GM12891 (cell line): ENCODE results near the gene ADAMTSL1. TPM values are rescaled to one million over a fixed set of nuclear protein-coding genes. Genes with fewer than 3 reads are reported as not detected.

Experiments used
- DNase-seq: peaks from one replicate; pipeline ENCODE4 v3.0.0; 2011; ENCODE audit warnings: low spot score; ENCODE audit not compliant: insufficient read length
- FAIRE-seq: peaks from 2 replicates; lab custom pipeline; 2011; peaks lifted over from hg19 to GRCh38; lab: Jason Lieb, UNC
- PAX5 ChIP-seq: IDR thresholded peaks from 2 replicates; pipeline ENCODE4 v1.6.1; 2011; ENCODE audit warnings: low read length, moderate library complexity, mild to moderate bottlenecking; ENCODE audit not compliant: insufficient read depth, severe bottlenecking
- POLR2A ChIP-seq: IDR thresholded peaks from 2 replicates; pipeline ENCODE4 v1.6.1; 2011; ENCODE audit warnings: low read depth, low read length, control low read depth
- POLR2AphosphoS5 ChIP-seq: IDR thresholded peaks from 2 replicates; pipeline ENCODE4 v1.6.1; 2011; ENCODE audit warnings: low read depth, low read length, control low read depth
- POU2F2 ChIP-seq: IDR thresholded peaks from 2 replicates; pipeline ENCODE4 v1.6.1; 2011; ENCODE audit warnings: low read depth, mild to moderate bottlenecking, control low read depth, low read length, moderate library complexity
- SPI1 ChIP-seq: IDR thresholded peaks from 2 replicates; pipeline ENCODE4 v1.6.1; 2011; ENCODE audit warnings: low read depth, low read length, control low read depth
- TAF1 ChIP-seq: IDR thresholded peaks from 2 replicates; pipeline ENCODE4 v1.6.1; 2011; ENCODE audit warnings: low read depth, low read length, control low read depth
- polyA plus RNA-seq: library from polyadenylated mRNA; unstranded; fragments of >200 nt; gene quantifications from one replicate; pipeline ENCODE4 v1.2.1, GENCODE V29; 2012; ENCODE audit warnings: low read depth, missing spikeins, inconsistent platforms; ENCODE audit not compliant: missing spikeins

Gene ADAMTSL1, protein sequence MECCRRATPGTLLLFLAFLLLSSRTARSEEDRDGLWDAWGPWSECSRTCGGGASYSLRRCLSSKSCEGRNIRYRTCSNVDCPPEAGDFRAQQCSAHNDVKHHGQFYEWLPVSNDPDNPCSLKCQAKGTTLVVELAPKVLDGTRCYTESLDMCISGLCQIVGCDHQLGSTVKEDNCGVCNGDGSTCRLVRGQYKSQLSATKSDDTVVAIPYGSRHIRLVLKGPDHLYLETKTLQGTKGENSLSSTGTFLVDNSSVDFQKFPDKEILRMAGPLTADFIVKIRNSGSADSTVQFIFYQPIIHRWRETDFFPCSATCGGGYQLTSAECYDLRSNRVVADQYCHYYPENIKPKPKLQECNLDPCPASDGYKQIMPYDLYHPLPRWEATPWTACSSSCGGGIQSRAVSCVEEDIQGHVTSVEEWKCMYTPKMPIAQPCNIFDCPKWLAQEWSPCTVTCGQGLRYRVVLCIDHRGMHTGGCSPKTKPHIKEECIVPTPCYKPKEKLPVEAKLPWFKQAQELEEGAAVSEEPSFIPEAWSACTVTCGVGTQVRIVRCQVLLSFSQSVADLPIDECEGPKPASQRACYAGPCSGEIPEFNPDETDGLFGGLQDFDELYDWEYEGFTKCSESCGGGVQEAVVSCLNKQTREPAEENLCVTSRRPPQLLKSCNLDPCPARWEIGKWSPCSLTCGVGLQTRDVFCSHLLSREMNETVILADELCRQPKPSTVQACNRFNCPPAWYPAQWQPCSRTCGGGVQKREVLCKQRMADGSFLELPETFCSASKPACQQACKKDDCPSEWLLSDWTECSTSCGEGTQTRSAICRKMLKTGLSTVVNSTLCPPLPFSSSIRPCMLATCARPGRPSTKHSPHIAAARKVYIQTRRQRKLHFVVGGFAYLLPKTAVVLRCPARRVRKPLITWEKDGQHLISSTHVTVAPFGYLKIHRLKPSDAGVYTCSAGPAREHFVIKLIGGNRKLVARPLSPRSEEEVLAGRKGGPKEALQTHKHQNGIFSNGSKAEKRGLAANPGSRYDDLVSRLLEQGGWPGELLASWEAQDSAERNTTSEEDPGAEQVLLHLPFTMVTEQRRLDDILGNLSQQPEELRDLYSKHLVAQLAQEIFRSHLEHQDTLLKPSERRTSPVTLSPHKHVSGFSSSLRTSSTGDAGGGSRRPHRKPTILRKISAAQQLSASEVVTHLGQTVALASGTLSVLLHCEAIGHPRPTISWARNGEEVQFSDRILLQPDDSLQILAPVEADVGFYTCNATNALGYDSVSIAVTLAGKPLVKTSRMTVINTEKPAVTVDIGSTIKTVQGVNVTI (N-terminal part only)
- 0.03 TPM for polyA plus RNA-seq

DNA sequence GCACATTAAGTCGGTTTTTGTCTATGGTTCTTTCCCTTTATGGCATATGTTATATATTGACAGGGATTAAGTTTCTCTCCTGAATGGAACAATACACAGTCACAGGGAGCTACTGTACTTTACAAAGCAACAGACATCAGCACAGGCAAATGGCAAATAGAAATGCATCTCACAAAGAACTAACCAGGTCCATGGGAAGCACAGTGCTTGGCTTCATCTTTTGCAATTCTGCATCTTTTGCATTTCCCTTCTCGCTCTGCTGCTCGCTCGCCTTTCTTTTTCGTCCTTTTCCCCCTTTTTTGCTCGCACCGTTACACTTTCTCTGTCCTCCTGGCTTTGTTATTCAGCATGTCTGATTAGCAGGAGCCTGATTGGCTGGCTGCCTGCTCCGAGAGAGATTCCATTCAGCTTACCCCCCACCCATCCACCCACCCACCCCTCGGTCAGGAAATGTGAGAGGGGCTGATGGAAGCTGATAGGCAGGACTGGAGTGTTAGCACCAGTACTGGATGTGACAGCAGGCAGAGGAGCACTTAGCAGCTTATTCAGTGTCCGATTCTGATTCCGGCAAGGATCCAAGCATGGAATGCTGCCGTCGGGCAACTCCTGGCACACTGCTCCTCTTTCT is at the start of gene ADAMTSL1:
ADAMTSL1 (plus strand) TSS at position 502 of the 628 bp plus-strand sequence; CDS start at position 582, 80 bp downstream.
- DNase-seq (no peak), FAIRE-seq (no peak)
- TF ChIP-seq SPI1, result no peak
- TF ChIP-seq POLR2A, result no peak

DNA sequence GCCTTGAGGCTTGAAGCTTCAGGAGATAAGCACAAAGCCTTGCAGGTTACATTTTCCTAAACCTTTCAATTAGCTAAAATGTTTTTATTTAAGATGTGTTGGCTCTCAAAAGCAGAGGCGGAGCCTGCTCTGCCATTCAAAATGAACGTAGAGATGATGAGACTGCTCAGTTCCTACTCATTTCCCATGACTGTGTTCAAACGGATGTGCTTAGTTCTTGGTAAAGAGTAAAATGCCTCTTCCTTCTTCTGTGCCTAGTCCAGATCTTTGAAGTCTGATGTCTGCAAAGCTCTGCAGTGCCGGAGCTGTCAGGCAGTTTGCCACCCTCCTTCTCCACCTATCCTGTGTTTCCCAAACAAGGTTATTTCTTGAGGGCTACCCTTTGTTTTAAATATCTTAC is 46.3 kb upstream of the ADAMTSL1 start:
- FAIRE-seq (no peak), DNase-seq (no peak)
- no peak for TF ChIP-seq POLR2A
- no peak for TF ChIP-seq TAF1
- no peak for TF ChIP-seq POLR2AphosphoS5
- no peak for TF ChIP-seq SPI1
- TF ChIP-seq POU2F2, result no peak
- TF ChIP-seq PAX5, result no peak

DNA sequence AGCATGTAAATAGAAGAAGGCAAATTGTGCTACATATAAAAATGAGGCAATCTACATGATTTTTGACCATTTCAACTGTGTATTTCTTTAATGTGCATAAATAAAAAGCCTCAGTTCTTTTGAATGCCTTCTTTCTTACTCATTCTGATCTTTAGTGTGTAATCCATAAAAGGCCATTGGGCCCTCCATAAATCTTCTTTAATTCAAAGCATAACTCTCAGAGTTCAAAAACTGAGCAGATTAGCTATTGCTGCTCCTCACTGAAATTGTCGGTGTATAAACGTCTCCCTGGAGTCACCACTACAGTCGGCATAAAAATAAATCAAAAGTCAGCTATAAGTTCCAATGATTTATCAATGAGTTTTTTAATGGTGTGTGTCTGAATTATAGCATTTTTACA is 45.3 kb upstream of the ADAMTSL1 start:
- TF ChIP-seq SPI1 (no peak), POLR2A (no peak), POU2F2 (no peak), TAF1 (no peak), PAX5 (no peak), POLR2AphosphoS5 (no peak)

DNA sequence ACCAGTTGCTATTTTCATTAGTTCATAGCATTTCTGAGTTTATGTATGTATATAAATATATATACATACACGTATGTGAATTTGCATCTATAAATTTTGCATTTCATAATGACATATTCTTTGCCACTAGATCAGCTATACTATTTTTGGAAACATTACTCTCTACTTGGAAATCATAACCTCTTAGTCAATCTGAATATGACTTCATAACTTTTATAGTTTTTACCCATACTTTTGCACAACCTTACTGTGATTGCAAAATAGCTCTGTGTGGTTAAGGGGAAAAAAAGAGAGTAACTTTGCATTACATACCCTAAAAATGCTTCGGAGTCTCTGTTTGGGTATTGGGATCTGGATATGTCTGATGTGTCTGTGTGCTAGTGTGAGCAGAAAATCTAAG is 44.9 kb upstream of the ADAMTSL1 start:
- TF ChIP-seq TAF1 (no peak), POLR2A (no peak), SPI1 (no peak), POLR2AphosphoS5 (no peak), POU2F2 (no peak), PAX5 (no peak)
- FAIRE-seq (no peak), DNase-seq (no peak)

More for the DNA sequence above, 45.3 kb upstream of the ADAMTSL1 start:
- FAIRE-seq, result no peak
- DNase-seq, result no peak

DNA sequence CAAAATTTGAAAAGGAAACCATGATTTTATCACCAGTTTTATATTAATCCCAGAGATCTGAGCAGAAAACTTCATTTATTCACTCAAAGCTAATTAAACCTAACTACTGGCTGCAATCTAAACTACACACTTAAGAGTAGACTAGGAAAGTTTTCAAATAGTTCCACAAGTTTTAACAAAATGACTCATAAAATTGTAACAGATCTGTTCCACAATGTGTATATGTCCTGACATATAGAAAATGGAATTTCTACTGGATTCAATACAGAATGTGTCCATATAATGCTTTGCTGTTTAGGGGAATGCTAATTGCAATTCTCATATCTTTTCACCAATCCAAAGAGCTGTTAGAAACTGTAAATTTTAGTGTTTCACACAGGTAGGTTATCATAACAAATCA is 40.3 kb upstream of the ADAMTSL1 start:
- no peak for DNase-seq
- TF ChIP-seq PAX5, result no peak
- no peak for TF ChIP-seq TAF1
- no peak for TF ChIP-seq POU2F2
- no peak for TF ChIP-seq POLR2AphosphoS5
- no peak for TF ChIP-seq SPI1
- TF ChIP-seq POLR2A, result no peak
- FAIRE-seq, result no peak

DNA sequence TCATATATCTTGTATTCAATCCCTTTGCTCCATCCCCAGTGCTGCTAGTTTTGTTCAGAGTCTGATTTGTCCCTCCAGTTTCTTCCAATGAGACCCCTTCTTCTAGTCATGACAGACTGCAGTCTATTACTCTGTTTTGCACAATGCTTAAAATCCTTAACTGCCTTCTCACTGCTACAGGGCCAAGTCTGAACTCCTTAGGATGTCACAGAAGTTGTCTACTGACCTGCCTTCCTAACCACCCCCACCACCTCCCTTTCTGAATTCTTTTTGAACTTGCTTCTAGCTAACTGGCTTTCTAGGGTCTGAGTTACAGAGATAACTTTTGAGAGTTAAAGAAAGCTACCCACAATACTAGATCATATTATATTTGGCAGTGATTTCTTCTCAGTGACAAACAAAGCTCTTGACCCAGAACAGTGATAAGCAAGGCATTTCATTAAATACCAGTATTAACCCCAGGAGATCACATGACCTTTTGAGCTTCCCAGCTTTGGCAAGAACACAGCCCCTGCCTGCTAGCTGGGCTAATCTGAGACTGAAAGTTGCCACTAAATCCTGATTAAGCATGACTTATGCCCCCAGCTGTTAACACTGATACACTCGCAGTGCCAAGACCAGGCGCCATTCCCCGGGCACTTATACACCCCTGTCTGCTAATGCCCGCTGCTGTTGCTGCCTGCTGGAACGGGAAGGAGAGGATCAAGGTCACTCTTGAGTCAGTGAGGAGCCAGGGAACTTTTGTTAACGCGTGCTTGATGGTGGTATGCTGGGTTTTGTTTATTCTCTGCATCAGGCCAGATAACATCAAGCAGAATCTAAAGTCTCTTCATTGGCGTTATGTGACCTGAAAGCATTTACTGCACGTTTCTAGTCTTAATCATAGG is 36.4 kb upstream of the ADAMTSL1 start:
- no peak for FAIRE-seq
- DNase-seq, result no peak
- TF ChIP-seq POU2F2, result no peak
- TF ChIP-seq POLR2A, result no peak
- TF ChIP-seq PAX5, result no peak
- TF ChIP-seq SPI1, result no peak
- TF ChIP-seq POLR2AphosphoS5, result no peak
- no peak for TF ChIP-seq TAF1

DNA sequence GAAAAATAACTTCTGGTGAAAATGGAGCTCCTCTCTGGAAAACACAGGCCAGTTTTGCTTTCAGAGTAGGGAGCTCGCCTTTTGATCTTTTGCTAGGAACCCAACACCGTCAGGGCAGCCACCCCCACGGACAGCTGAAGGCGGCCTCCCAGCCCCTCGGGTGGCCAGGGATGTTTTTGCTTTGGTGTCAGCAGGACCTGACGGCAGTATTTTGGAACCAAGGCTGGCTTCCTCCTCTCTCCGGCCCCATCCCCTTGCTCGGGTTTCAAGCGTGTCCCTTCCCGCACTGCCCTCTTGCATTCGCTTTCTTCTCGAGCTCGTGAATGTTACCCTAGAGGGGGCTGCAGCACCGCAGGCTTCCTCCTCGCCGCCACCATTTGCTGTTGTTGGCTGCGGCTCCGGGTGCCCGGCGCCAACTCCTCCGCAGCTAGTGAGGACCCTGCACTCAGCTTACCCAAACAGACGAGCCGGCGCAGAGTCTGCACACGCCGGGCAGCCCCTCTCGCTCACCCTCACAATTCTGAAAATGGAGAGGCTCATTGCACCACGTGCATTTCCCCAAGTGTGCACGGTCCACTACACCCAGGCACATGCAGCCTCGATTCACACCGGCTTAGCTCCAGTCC is 35.5 kb upstream of the ADAMTSL1 start:
- FAIRE-seq (no peak), DNase-seq (no peak)
- TF ChIP-seq POU2F2 (no peak), PAX5 (no peak), POLR2A (no peak)

DNA sequence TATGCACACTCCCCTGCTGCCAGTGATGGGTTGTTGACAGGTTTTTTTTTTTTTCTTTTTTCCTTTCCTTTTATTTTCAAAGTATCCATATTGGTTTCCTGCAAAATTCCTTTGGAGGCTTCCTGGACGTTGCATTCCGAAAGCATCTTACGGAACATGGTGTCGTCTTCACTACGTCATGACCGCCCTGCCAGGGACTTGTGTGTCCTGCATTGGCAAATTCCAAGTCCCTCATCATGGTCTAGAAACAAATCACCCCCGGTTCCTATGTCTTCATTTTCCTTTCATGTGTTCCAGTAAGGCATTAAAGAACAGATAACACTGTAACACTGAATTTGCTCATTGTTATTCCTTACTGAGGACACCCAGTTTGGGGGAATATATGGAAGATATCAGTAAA is 35.0 kb upstream of the ADAMTSL1 start:
- DNase-seq (no peak), FAIRE-seq (no peak)

More for the DNA sequence above, 35.0 kb upstream of the ADAMTSL1 start:
- TF ChIP-seq TAF1 (no peak), POU2F2 (no peak), POLR2AphosphoS5 (no peak)
